GM21619 (cell line): Measurements from ENCODE around the gene CAMSAP2.
A peak's percentile ranks its signal among the peaks of the same experiment; 100 is the strongest.

Experiments
- ATAC-seq: cut with Tn5 transposase; IDR thresholded peaks from one replicate; pipeline ENCODE4 v1.9.1; 2021; ENCODE audit not compliant: unreplicated experiment

CAMSAP2 gene

GRCh38 chr1:200838676-200839445, 100.2 kb downstream of the CAMSAP2 start:
- ATAC-seq = no peak

GRCh38 chr1:200845360-200845759, 106.7 kb downstream of the CAMSAP2 start:
- ATAC-seq = no peak

- ATAC-seq = no peak
Measured at GRCh38 chr1:200846398-200846797, 107.7 kb downstream of the CAMSAP2 start.

- ATAC-seq = no peak
Measured at GRCh38 chr1:200849430-200849829, 110.7 kb downstream of the CAMSAP2 start.

DNA sequence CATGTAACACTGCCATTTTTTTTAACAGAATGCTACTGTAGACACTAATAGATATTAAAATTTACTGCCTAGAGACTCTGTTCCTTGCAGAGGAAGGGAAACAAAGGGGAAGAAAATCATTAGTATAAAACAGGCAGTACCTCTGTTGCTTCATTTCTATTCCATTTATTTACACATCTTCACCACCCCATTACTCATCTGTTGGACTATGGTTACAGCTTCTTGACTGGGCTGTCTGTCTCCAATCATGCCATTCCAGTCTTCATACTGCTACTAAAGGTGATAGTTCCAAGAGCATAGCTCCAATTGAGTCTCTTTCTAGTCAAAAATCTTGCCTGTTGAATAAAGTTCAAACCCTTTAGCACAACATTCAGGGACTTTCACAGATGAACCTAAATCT, 111.9 kb downstream of the CAMSAP2 start:
- no peak for ATAC-seq

DNA sequence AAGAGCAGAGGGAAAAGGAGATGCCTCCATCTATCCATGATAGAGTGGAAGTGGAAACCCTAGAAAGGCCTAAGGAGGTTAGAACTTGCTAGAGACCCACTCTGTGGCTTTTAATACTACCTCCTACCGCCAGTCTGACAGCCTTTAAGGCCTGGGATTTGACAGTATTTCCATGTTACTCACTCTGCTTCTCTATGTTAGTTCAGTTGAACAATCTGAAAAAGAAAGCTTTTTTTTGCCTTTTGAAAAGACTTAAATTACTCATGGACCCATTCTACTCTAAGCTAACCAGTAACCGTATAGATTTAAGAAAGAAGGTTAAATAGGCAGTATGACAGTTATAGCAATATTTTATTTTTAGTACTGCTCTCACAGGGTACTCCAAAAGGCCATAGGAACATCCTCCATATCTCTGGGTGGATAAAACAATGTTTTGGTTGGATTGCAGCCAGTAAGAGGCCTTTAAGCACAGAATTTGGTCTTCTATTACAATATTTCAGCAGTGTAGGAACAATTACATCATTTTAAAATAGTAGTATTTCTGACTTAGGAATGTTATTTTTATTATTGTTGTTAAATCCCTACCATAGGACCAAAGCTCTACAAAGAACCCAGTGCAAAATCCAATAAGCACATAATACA, 118.1 kb downstream of the CAMSAP2 start:
- ATAC-seq = no peak

DNA sequence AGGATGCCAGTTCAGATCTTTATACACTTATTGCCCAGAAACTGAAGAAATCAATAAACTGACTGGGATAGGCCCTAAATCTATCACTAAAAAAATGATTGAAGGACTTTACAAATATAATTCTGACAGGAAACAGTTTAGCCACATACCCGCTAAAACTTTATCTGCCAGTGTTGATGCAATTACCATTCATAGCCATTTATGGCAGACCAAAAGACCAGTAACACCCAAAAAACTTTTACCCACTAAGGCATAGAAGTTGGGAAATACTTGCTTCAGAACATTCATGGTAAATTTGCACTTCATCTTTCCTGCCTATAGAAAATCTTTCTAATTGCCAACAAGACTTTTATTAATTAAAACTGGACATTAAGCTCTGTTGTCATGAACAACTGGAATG, 119.1 kb downstream of the CAMSAP2 start:
- ATAC-seq = no peak

DNA sequence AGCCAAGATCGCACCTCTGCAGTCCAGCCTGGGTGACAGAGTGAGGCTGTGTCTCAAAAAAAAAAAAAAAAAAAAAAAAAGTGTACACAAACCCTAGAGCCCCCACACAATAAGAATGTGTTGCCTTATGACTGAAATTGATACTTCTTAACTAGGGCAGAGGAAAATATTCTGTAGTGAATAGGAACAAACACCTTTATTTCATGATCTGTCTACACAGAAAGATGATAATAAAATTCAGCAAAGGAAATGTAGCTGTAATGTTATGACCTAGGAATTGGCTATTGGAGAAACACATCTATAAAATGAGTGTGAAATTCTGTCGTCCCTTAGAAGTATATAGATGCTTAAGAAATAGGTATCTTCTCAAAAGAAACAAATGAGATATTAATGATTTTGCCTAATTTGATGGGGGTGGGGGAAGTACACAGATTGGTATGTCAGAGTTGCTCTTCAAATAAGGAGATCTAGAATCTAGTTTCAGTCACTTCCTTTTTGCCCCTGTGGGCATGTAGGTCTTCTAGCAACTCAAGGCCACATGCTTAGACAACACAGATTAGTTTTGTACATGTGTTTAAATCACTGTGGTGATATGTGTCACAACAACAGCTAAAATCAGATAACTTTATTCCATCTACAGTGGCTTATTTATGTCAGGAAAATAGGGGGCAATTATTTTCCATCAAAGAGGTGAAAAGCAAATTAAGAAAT, 123.4 kb downstream of the CAMSAP2 start:
- ATAC-seq = no peak

DNA sequence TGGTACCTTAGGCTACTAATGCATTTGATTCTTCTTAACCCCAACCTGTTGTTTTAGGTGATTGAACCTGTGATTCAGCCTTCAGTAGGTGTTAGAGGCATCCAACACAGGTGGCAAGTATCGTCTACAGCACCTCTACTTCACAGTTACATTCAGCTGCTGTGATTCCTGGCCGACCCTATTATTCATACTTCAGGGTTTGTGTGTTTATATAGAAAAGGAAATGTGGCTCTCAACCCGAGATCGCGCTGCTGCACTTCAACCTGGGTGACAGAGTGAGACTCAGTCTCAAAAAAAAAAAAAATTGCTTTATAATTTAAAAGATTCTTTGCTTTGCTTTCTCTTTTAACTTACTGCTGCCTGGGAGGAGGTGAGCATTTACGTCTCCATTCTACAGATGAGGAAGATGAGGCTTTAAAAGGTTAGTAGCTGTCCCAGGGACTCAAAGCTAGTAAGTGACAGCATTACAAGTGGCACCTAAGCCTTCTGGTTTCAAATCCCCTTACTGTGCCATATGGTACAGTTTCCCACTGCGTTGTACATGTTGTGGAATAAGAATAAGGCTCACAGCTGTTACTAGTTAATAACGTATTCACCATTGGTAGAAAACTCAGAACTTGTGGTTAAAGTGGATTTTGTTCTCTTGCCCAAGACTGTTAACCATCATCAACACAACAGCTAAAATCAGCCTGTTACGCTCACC, 124.2 kb downstream of the CAMSAP2 start:
- ATAC-seq = no peak

DNA sequence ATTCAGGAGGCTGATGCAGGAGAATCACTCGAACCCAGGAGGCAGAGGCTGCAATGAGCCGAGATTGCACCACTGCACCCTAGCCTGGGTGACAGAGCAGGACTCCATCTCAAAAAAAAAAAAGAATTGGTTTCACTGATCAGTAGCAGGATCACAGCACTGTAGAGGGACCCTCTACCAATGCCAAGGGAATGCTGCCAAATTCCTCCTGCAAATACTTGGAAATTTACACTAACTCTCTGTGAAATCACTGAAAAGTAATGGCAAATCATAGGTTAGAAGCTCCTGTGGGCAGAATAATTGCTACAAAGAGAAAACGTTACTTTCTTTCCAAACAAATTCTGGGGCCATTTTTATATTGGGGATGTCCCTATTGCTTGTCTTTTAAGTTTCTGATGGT, 127.4 kb downstream of the CAMSAP2 start:
- no peak for ATAC-seq

DNA sequence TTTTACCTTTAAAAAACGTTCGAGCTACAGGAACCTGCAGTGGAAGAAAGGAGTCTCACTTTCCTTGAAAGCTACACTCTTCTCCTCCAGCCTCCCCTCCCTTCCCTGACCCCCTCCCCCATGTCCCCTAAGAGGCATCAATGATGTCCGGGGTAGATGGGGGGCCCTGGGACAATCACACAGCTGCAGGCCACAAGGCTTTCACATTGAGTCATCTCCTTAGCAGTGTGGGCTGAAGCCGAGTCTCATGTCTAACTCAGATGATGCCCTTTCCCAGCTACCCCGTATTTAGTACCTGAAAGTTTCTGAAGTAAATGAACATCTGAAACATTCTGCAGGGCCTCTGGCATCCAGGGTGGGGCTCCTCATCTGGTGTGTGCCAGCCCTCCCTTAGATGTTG, 127.8 kb downstream of the CAMSAP2 start:
- ATAC-seq = peak; percentile 80

DNA sequence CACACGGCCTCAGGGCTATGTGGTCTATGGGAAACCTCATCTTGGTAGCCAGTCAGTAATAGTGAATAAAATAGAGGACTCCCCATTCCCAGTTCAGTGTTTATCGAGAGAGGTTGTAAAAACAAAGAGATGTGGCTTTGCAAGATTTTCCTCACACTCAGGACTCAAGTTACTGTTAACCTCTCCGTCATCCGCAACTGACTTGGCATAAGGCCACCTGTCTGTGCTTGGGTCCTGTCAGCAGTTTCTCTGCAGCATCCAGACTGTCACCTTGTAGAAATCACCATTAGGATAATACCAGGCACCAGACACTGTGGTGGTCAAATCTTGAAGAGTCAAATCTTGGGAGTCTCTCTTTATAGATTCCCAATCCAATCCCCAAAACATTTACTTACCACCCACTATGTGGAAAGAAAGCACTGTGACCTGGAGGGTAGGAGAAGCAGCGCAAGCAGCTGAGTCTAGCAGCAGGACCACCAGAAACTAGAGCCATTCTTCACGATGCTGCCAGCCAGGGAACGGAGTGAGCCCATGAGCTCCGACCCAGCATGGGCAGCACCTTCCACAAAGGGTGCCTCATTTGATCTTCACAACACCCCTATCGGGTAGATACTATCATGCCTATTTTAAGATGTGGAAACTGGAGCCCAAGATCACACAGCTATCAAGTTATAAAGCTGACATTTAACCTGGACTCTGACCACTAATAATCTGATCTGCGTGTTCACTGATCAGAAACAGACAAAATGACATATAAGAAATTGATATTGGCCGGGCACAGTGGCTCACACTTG, 128.5 kb downstream of the CAMSAP2 start:
- no peak for ATAC-seq

DNA sequence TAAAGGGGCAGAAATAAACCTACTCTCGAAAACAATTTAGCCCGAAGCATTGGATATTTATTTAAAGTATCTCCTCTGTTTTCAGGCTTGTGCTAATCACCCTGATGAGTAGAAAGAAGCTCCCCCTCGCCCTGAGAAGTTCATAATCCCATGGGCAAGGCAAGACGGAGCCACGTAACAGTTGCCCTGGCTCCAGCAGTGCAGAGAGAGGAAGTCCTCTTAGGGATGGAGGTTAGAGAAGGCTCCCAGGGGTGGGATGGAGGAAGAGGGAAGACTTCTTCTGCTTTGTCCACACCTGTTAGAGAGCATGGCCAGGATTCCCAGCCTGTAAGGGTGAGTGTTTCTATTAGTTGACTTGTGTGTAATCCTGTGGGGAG, 130.7 kb downstream of the CAMSAP2 start:
- ATAC-seq = no peak

GRCh38 chr1:200869753-200870391, 131.2 kb downstream of the CAMSAP2 start:
- ATAC-seq = peak; percentile 42

- ATAC-seq = no peak
Measured at GRCh38 chr1:200872446-200873115, 133.9 kb downstream of the CAMSAP2 start, which contains the start of gene GPR25. Gene GPR25 (plus strand): TSS chr1:200872981. CDS start chr1:200873038, 57 bp downstream.

- ATAC-seq = no peak
Measured at GRCh38 chr1:200873116-200873670, 134.5 kb downstream of the CAMSAP2 start.

GRCh38 chr1:200873671-200874397, 135.1 kb downstream of the CAMSAP2 start:
- no peak for ATAC-seq

- no peak for ATAC-seq
Measured at GRCh38 chr1:200874694-200875093, 136.0 kb downstream of the CAMSAP2 start.

DNA sequence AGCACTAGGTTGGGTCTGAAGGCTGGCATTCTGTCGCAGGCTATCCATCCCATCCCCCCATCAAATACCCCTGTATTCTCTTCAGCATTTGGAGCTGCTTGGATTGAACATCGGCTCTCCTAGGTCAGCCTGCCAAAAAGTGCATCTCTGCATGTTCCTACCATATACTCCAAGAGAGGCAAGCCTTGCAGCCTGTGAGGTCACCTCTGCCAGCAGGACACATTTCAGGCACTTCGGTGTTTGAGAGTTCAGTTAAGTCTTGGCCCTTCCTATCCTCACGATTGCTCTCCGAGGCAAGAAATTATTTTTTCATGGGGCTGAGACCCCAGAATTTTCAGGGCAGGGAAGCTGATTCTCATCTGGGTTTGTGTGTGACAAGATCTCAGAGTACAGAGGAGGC, 136.7 kb downstream of the CAMSAP2 start:
- no peak for ATAC-seq
